GM23338 (cell line): ENCODE measurements around the gene L3MBTL1.

ENCODE experiments used
- CREB1 ChIP-seq: fragments of 250-450 bp; sonication (Bioruptor Pico); IDR thresholded peaks from 2 replicates; pipeline ENCODE4 v1.5.0; 2020; ENCODE audit warnings: low read depth, mild to moderate bottlenecking, moderate library complexity
- CTCF ChIP-seq, 2 experiments: fragments of 200-600 bp in 1 of 2; sonication (generic) in 1 of 2; conservative IDR thresholded peaks; 2 replicates each; pipeline versions ENCODE4 v1.5.1 to v1.6.1; 2016 to 2017; ENCODE audit warnings: antibody characterized with exemption in 2 of 2, low read depth in 2 of 2, mild to moderate bottlenecking in 2 of 2, moderate library complexity in 1 of 2
- EZH2 ChIP-seq: fragments of 200-600 bp; sonication (generic); IDR thresholded peaks from one replicate; pipeline ENCODE4 v1.8.0; 2017; ENCODE audit warnings: antibody characterized with exemption, mild to moderate bottlenecking, low read depth; ENCODE audit not compliant: unreplicated experiment
- EZH2phosphoT487 ChIP-seq: fragments of 200-600 bp; sonication (generic); IDR thresholded peaks from one replicate; pipeline ENCODE4 v1.8.1; 2018; ENCODE audit warnings: antibody characterized with exemption; ENCODE audit not compliant: unreplicated experiment
- POLR2AphosphoS5 ChIP-seq: IDR thresholded peaks from 2 replicates; pipeline ENCODE4 v1.6.1; 2016; ENCODE audit warnings: antibody characterized with exemption, low read depth
- REST ChIP-seq: IDR thresholded peaks from one replicate; pipeline ENCODE4 v1.6.1; 2018; ENCODE audit warnings: antibody characterized with exemption; ENCODE audit not compliant: unreplicated experiment
- ZNF462 ChIP-seq: fragments of 250-450 bp; sonication (Bioruptor Pico); IDR thresholded peaks from 2 replicates; pipeline ENCODE4 v1.5.0; 2020; ENCODE audit warnings: mild to moderate bottlenecking, moderate library complexity

- no peak for TF ChIP-seq POLR2AphosphoS5
- TF ChIP-seq EZH2phosphoT487: no peak
- no peak for TF ChIP-seq REST
- TF ChIP-seq CTCF (conservative IDR thresholded peaks at IDR 0.05; ENCODE audit: low read depth in 2 of 2): no peak
- TF ChIP-seq EZH2: no peak
- no peak for TF ChIP-seq CREB1 (CRISPR knock-in tag)
- TF ChIP-seq ZNF462: no peak
Observed at GRCh38 chr20:43569282-43569681, 61.8 kb downstream of the L3MBTL1 start.
